OCI-LY7 (cell line): ENCODE results near the gene RPH3AL.

ENCODE experiments used
- EZH2phosphoT487 ChIP-seq: fragments of 200-600 bp; sonication (generic); IDR thresholded peaks from 2 replicates; pipeline ENCODE4 v1.6.1; 2018; ENCODE audit warnings: low read depth, borderline replicate concordance, mild to moderate bottlenecking, mixed run types, antibody characterized with exemption, low read length, moderate library complexity, mixed read lengths
- TF ChIP-seq, protein P1 (sequence below): fragments of 200-600 bp; sonication (generic); conservative IDR thresholded peaks from 2 replicates; pipeline ENCODE4 v1.5.1; 2014; ENCODE audit warnings: mild to moderate bottlenecking, antibody characterized with exemption, low read length, moderate library complexity, mixed read lengths

DNA sequence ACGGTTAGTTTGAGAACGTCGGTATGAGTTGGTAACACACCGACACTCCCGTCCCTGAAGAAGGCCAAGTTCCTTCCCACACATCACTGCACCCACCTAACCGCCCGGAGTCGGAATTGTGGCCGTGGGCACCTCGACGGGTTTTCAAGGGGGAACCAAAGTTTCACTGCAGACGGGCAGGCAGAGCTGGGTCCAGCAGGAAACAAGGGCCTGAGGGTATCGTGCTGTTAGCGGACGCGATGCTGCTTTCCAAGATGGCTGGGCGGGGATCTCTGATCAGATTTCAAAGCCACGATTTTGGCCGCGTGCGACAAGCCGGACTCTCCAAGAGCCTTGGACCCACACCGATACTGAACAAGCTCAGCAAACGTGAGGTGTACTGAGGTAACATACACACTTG lies 88.8 kb downstream of the RPH3AL start:
- no peak for TF ChIP-seq EZH2phosphoT487
- TF ChIP-seq, protein P1, sequence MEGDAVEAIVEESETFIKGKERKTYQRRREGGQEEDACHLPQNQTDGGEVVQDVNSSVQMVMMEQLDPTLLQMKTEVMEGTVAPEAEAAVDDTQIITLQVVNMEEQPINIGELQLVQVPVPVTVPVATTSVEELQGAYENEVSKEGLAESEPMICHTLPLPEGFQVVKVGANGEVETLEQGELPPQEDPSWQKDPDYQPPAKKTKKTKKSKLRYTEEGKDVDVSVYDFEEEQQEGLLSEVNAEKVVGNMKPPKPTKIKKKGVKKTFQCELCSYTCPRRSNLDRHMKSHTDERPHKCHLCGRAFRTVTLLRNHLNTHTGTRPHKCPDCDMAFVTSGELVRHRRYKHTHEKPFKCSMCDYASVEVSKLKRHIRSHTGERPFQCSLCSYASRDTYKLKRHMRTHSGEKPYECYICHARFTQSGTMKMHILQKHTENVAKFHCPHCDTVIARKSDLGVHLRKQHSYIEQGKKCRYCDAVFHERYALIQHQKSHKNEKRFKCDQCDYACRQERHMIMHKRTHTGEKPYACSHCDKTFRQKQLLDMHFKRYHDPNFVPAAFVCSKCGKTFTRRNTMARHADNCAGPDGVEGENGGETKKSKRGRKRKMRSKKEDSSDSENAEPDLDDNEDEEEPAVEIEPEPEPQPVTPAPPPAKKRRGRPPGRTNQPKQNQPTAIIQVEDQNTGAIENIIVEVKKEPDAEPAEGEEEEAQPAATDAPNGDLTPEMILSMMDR: no peak
